Activated CD8-positive, alpha-beta memory T cell treated with anti-CD3 and anti-CD28 coated beads, Interleukin-2, amount 10 ng/mL, durations not matched to agents 7 days and 5 days (primary cell): ENCODE results near the gene ASS1. TPM values are rescaled to one million over a fixed set of nuclear protein-coding genes. Genes with fewer than 3 reads are reported as not detected.

Source experiments
- ATAC-seq: fragments of 150-1000 bp; cut with Tn5 transposase; one replicate; pipeline ENCODE4 v1.10.0; 2021; ENCODE audit warnings: moderate library complexity
- CTCF ChIA-PET: fragments of 350-600 bp; sonication (Branson Sonifier 250); formaldehyde crosslinking; loops from one replicate; lab custom pipeline; 2021; ENCODE audit warnings: antibody characterized with exemption; lab: Charles Lee
- DNase-seq: peaks from one replicate; pipeline ENCODE4 v3.0.0-alpha.2; 2020
- H3K27ac Mint-ChIP-seq: one replicate; pipeline ENCODE4 v1.8.0; 2021; ENCODE audit warnings: mild to moderate bottlenecking, mixed read lengths
- H3K27me3 Mint-ChIP-seq: one replicate; pipeline ENCODE4 v1.8.0; 2021; ENCODE audit warnings: mixed read lengths
- H3K36me3 Mint-ChIP-seq: one replicate; pipeline ENCODE4 v1.8.0; 2021; ENCODE audit warnings: mild to moderate bottlenecking, mixed read lengths
- H3K4me1 Mint-ChIP-seq: one replicate; pipeline ENCODE4 v1.8.0; 2021; ENCODE audit warnings: mixed read lengths
- H3K4me3 Mint-ChIP-seq: one replicate; pipeline ENCODE4 v1.8.0; 2021; ENCODE audit warnings: mild to moderate bottlenecking, moderate library complexity, mixed read lengths
- H3K9me3 Mint-ChIP-seq: one replicate; pipeline ENCODE4 v1.8.0; 2022; ENCODE audit warnings: low read depth, mixed read lengths
- total RNA-seq, 2 experiments: library from RNA; stranded (reverse); gene quantifications; one replicate each; pipeline ENCODE4 v1.2.3, GENCODE V29; 2021

ASS1 gene
- total RNA-seq, 2 experiments from 2014 or later: 5.3 to 11.1 TPM

- H3K4me1 Mint-ChIP-seq: no peaks in the 10 kb centered on the region
- no peaks in the 10 kb centered on the region for H3K9me3 Mint-ChIP-seq
- CTCF ChIA-PET: no interaction called here
- DNase-seq (no peak), ATAC-seq (no peak)
- no peak overlapping the region for H3K4me3 Mint-ChIP-seq
- H3K36me3 Mint-ChIP-seq: no peaks in the 10 kb centered on the region
- H3K27me3 Mint-ChIP-seq: peaks cover 4% of the 10 kb centered on the region
- no peak overlapping the region for H3K27ac Mint-ChIP-seq
Measured at GRCh38 chr9:130424595-130425454, 19.9 kb upstream of the ASS1 start.

- DNase-seq: no peak
- H3K9me3 Mint-ChIP-seq: no peaks in the 10 kb centered on the region
- ATAC-seq: no peak
- H3K27me3 Mint-ChIP-seq: peaks cover 4% of the 10 kb centered on the region
- H3K27ac Mint-ChIP-seq: no peak overlapping the region
- no peak overlapping the region for H3K4me3 Mint-ChIP-seq
- no peaks in the 10 kb centered on the region for H3K36me3 Mint-ChIP-seq
- no peaks in the 10 kb centered on the region for H3K4me1 Mint-ChIP-seq
- CTCF ChIA-PET: no interaction called here
Measured at GRCh38 chr9:130425741-130426466, 18.9 kb upstream of the ASS1 start.

GRCh38 chr9:130426467-130426773 is 18.3 kb upstream of the ASS1 start:
- H3K27ac Mint-ChIP-seq: no peak overlapping the region
- H3K9me3 Mint-ChIP-seq: no peaks in the 10 kb centered on the region
- H3K4me1 Mint-ChIP-seq: no peaks in the 10 kb centered on the region
- CTCF ChIA-PET: no interaction called here
- peaks cover 4% of the 10 kb centered on the region for H3K27me3 Mint-ChIP-seq
- DNase-seq (no peak), ATAC-seq (no peak)
- no peaks in the 10 kb centered on the region for H3K36me3 Mint-ChIP-seq
- no peak overlapping the region for H3K4me3 Mint-ChIP-seq

GRCh38 chr9:130426883-130427282 is 17.9 kb upstream of the ASS1 start:
- no peak for DNase-seq
- Mint-ChIP-seq H3K36me3 (no peaks in the 10 kb centered on the region), H3K9me3 (no peaks in the 10 kb centered on the region), H3K4me3 (no peak overlapping the region), H3K4me1 (no peaks in the 10 kb centered on the region), H3K27ac (no peak overlapping the region), H3K27me3 (peaks cover 6% of the 10 kb centered on the region)
- no peak for ATAC-seq
- CTCF ChIA-PET: no interaction called here

- H3K9me3 Mint-ChIP-seq: no peaks in the 10 kb centered on the region
- H3K36me3 Mint-ChIP-seq: no peaks in the 10 kb centered on the region
- ATAC-seq (no peak), DNase-seq (no peak)
- H3K4me1 Mint-ChIP-seq: no peaks in the 10 kb centered on the region
- H3K27me3 Mint-ChIP-seq: peaks cover 8% of the 10 kb centered on the region
- CTCF ChIA-PET: no interaction called here
- H3K27ac Mint-ChIP-seq: no peak overlapping the region
- H3K4me3 Mint-ChIP-seq: no peak overlapping the region
Measured at GRCh38 chr9:130427326-130427725, 17.4 kb upstream of the ASS1 start.

- Mint-ChIP-seq H3K27ac (no peak overlapping the region), H3K4me1 (peaks cover 7% of the 10 kb centered on the region), H3K4me3 (no peak overlapping the region), H3K9me3 (no peaks in the 10 kb centered on the region), H3K36me3 (no peaks in the 10 kb centered on the region), H3K27me3 (peaks cover 15% of the 10 kb centered on the region)
- ATAC-seq: no peak
- DNase-seq: no peak
- CTCF ChIA-PET: no interaction called here
Measured at GRCh38 chr9:130428086-130428665, 16.6 kb upstream of the ASS1 start.

GRCh38 chr9:130429381-130429780 is 15.4 kb upstream of the ASS1 start:
- Mint-ChIP-seq H3K36me3 (no peaks in the 10 kb centered on the region), H3K27ac (no peak overlapping the region), H3K9me3 (no peaks in the 10 kb centered on the region), H3K4me3 (no peak overlapping the region), H3K27me3 (peaks cover 23% of the 10 kb centered on the region), H3K4me1 (peaks cover 7% of the 10 kb centered on the region)
- ATAC-seq: no peak
- no peak for DNase-seq
- CTCF ChIA-PET: no interaction called here

GRCh38 chr9:130429831-130430230 is 14.9 kb upstream of the ASS1 start:
- Mint-ChIP-seq H3K27me3 (peaks cover 23% of the 10 kb centered on the region), H3K4me3 (no peak overlapping the region), H3K9me3 (no peaks in the 10 kb centered on the region), H3K27ac (no peak overlapping the region), H3K36me3 (no peaks in the 10 kb centered on the region), H3K4me1 (peaks cover 7% of the 10 kb centered on the region)
- CTCF ChIA-PET: no interaction called here
- no peak for ATAC-seq
- DNase-seq: no peak

- H3K27me3 Mint-ChIP-seq: peaks cover 24% of the 10 kb centered on the region
- H3K27ac Mint-ChIP-seq: no peak overlapping the region
- H3K4me3 Mint-ChIP-seq: no peak overlapping the region
- DNase-seq: no peak
- peaks cover 7% of the 10 kb centered on the region for H3K4me1 Mint-ChIP-seq
- H3K9me3 Mint-ChIP-seq: no peaks in the 10 kb centered on the region
- ATAC-seq: no peak
- no peaks in the 10 kb centered on the region for H3K36me3 Mint-ChIP-seq
- CTCF ChIA-PET: no interaction called here
Measured at GRCh38 chr9:130430232-130430631, 14.5 kb upstream of the ASS1 start.

- DNase-seq (no peak), ATAC-seq (no peak)
- Mint-ChIP-seq H3K9me3 (no peaks in the 10 kb centered on the region), H3K36me3 (no peaks in the 10 kb centered on the region), H3K4me1 (peaks cover 7% of the 10 kb centered on the region), H3K4me3 (no peak overlapping the region), H3K27ac (no peak overlapping the region), H3K27me3 (peaks cover 27% of the 10 kb centered on the region)
- CTCF ChIA-PET: no interaction called here
Measured at GRCh38 chr9:130430734-130431535, 13.8 kb upstream of the ASS1 start.

- Mint-ChIP-seq H3K27me3 (peaks cover 31% of the 10 kb centered on the region), H3K9me3 (no peaks in the 10 kb centered on the region), H3K4me1 (peaks cover 7% of the 10 kb centered on the region), H3K27ac (no peak overlapping the region), H3K4me3 (no peak overlapping the region), H3K36me3 (no peaks in the 10 kb centered on the region)
- CTCF ChIA-PET: no interaction called here
- ATAC-seq (no peak), DNase-seq (no peak)
Measured at GRCh38 chr9:130431536-130432303, 13.0 kb upstream of the ASS1 start.

GRCh38 chr9:130432362-130432761 is 12.4 kb upstream of the ASS1 start:
- no peaks in the 10 kb centered on the region for H3K36me3 Mint-ChIP-seq
- no peak overlapping the region for H3K4me3 Mint-ChIP-seq
- CTCF ChIA-PET: no interaction called here
- no peak for ATAC-seq
- no peaks in the 10 kb centered on the region for H3K9me3 Mint-ChIP-seq
- H3K27me3 Mint-ChIP-seq: peaks cover 32% of the 10 kb centered on the region
- H3K27ac Mint-ChIP-seq: no peak overlapping the region
- DNase-seq: no peak
- peaks cover 7% of the 10 kb centered on the region for H3K4me1 Mint-ChIP-seq

GRCh38 chr9:130432796-130433167 is 12.0 kb upstream of the ASS1 start:
- DNase-seq (no peak), ATAC-seq (no peak)
- Mint-ChIP-seq H3K9me3 (no peaks in the 10 kb centered on the region), H3K36me3 (no peaks in the 10 kb centered on the region), H3K27me3 (peaks cover 32% of the 10 kb centered on the region), H3K27ac (no peak overlapping the region), H3K4me3 (no peak overlapping the region), H3K4me1 (peaks cover 7% of the 10 kb centered on the region)
- CTCF ChIA-PET: interaction anchor here (1.7 kb wide), 1 partner anchor 15 kb away, joined by 4 read pairs; no protein-coding TSS in a partner anchor
